Osteocyte (in vitro differentiated cells): Measurements from ENCODE around the gene DPCD. TPM values are rescaled to one million over a fixed set of nuclear protein-coding genes. Genes with fewer than 3 reads are reported as not detected.

Experiments used
- DNase-seq: peaks from one replicate; pipeline ENCODE4 v3.0.0; 2021; ENCODE audit warnings: mixed read lengths; ENCODE audit not compliant: unreplicated experiment; ENCODE audit errors: extremely low spot score
- H3K27ac Mint-ChIP-seq: one replicate; pipeline ENCODE4 v1.8.0; 2021; ENCODE audit warnings: mild to moderate bottlenecking, mixed read lengths; ENCODE audit not compliant: unreplicated experiment
- H3K27me3 Mint-ChIP-seq: one replicate; pipeline ENCODE4 v1.8.0; 2021; ENCODE audit warnings: mixed read lengths; ENCODE audit not compliant: unreplicated experiment
- H3K36me3 Mint-ChIP-seq: one replicate; pipeline ENCODE4 v1.8.0; 2021; ENCODE audit warnings: mixed read lengths; ENCODE audit not compliant: unreplicated experiment
- H3K4me1 Mint-ChIP-seq: one replicate; pipeline ENCODE4 v1.8.0; 2021; ENCODE audit warnings: mixed read lengths; ENCODE audit not compliant: unreplicated experiment
- H3K4me3 Mint-ChIP-seq: one replicate; pipeline ENCODE4 v1.8.0; 2021; ENCODE audit warnings: mild to moderate bottlenecking, moderate library complexity, mixed read lengths; ENCODE audit not compliant: unreplicated experiment
- H3K9me3 Mint-ChIP-seq: one replicate; pipeline ENCODE4 v1.8.0; 2021; ENCODE audit warnings: mixed read lengths; ENCODE audit not compliant: unreplicated experiment
- total RNA-seq: library from RNA; stranded (reverse); gene quantifications from 2 replicates; pipeline ENCODE4 v1.2.1, GENCODE V29; 2021
- TF ChIP-seq, protein P1 (sequence below): fragments of 200-600 bp; sonication (generic); IDR thresholded peaks from 2 replicates; pipeline ENCODE4 v1.5.0; 2021; ENCODE audit warnings: antibody characterized with exemption, mild to moderate bottlenecking, moderate library complexity

DPCD gene
- total RNA-seq, 1 donor from 2014 or later: 15.3 TPM

- TF ChIP-seq, protein P1, sequence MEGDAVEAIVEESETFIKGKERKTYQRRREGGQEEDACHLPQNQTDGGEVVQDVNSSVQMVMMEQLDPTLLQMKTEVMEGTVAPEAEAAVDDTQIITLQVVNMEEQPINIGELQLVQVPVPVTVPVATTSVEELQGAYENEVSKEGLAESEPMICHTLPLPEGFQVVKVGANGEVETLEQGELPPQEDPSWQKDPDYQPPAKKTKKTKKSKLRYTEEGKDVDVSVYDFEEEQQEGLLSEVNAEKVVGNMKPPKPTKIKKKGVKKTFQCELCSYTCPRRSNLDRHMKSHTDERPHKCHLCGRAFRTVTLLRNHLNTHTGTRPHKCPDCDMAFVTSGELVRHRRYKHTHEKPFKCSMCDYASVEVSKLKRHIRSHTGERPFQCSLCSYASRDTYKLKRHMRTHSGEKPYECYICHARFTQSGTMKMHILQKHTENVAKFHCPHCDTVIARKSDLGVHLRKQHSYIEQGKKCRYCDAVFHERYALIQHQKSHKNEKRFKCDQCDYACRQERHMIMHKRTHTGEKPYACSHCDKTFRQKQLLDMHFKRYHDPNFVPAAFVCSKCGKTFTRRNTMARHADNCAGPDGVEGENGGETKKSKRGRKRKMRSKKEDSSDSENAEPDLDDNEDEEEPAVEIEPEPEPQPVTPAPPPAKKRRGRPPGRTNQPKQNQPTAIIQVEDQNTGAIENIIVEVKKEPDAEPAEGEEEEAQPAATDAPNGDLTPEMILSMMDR: no peak
- H3K9me3 Mint-ChIP-seq: no peaks in the 10 kb centered on the region
- H3K4me1 Mint-ChIP-seq: peaks cover 15% of the 10 kb centered on the region
- peaks cover 34% of the 10 kb centered on the region for H3K27me3 Mint-ChIP-seq
- H3K27ac Mint-ChIP-seq: no peak overlapping the region
- no peak overlapping the region for H3K4me3 Mint-ChIP-seq
- H3K36me3 Mint-ChIP-seq: no peaks in the 10 kb centered on the region
- no peak for DNase-seq
Measured at GRCh38 chr10:101567165-101568006, 20.7 kb upstream of the DPCD start.

- peaks cover 15% of the 10 kb centered on the region for H3K4me1 Mint-ChIP-seq
Measured at GRCh38 chr10:101568054-101568745, 19.9 kb upstream of the DPCD start.

DNA sequence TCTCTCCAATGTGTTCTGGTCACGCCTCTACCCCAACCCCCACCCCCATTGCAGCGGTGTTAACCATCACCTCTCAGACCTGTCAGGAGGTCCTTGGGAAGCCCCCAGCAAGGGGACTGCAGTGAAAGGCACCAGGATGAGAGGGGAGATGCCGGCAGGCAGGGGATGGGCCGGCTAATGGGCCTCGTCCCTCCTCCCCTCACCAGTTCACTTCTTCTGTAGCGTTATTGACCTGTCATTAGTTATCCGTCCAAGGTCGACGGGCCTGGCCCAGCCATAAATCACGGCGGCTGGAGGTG is 18.8 kb upstream of the DPCD start:
- Mint-ChIP-seq H3K36me3 (no peaks in the 10 kb centered on the region), H3K27me3 (peaks cover 34% of the 10 kb centered on the region), H3K27ac (no peak overlapping the region), H3K4me1 (peaks cover 15% of the 10 kb centered on the region), H3K4me3 (peak overlapping the region; percentile 70), H3K9me3 (no peaks in the 10 kb centered on the region)
- DNase-seq: no peak
- TF ChIP-seq, protein P1: no peak

More at GRCh38 chr10:101568054-101568745, 19.9 kb upstream of the DPCD start:
- H3K36me3 Mint-ChIP-seq: no peaks in the 10 kb centered on the region
- H3K27me3 Mint-ChIP-seq: peaks cover 34% of the 10 kb centered on the region
- no peak overlapping the region for H3K27ac Mint-ChIP-seq
- TF ChIP-seq, protein P1: no peak
- no peak overlapping the region for H3K4me3 Mint-ChIP-seq
- no peaks in the 10 kb centered on the region for H3K9me3 Mint-ChIP-seq
- DNase-seq: no peak

GRCh38 chr10:101569622-101570427 is 18.3 kb upstream of the DPCD start:
- H3K36me3 Mint-ChIP-seq: no peaks in the 10 kb centered on the region
- peak overlapping the region; percentile 70 for H3K4me3 Mint-ChIP-seq
- TF ChIP-seq, protein P1: peak; percentile 96
- peak; percentile 94 for DNase-seq
- H3K4me1 Mint-ChIP-seq: peaks cover 15% of the 10 kb centered on the region
- H3K27me3 Mint-ChIP-seq: peaks cover 34% of the 10 kb centered on the region
- no peak overlapping the region for H3K27ac Mint-ChIP-seq
- no peaks in the 10 kb centered on the region for H3K9me3 Mint-ChIP-seq
